Trophoblast cell (in vitro differentiated cells and primary cell): ENCODE data around the gene ACTL7B.
"Not testable (repeated sequence)": the region's sequence is repeated elsewhere in the genome, so short reads cannot be mapped to it uniquely, and the experiment has no call there.

ENCODE experiments used
- DNase-seq, 2 donors: peaks; one replicate each; pipeline ENCODE4 v3.0.0-alpha.2; 2016
- H2AFZ ChIP-seq: 2 replicates; pipeline ENCODE4 v1.6.1; 2013; ENCODE audit warnings: low read length, moderate library complexity, mild to moderate bottlenecking; ENCODE audit not compliant: insufficient read depth, poor library complexity
- H2AK5ac ChIP-seq: 2 replicates; pipeline ENCODE4 v1.6.1; 2013; ENCODE audit warnings: mild to moderate bottlenecking, low read length
- H2BK120ac ChIP-seq: 2 replicates; pipeline ENCODE4 v1.6.1; 2013; ENCODE audit warnings: low read length, mild to moderate bottlenecking, moderate library complexity; ENCODE audit not compliant: insufficient read depth, poor library complexity
- H2BK12ac ChIP-seq: 2 replicates; pipeline ENCODE4 v1.6.1; 2013; ENCODE audit warnings: mild to moderate bottlenecking, low read length, moderate library complexity
- H2BK5ac ChIP-seq: 2 replicates; pipeline ENCODE4 v1.6.1; 2013; ENCODE audit warnings: low read length, low read depth, moderate library complexity, mild to moderate bottlenecking; ENCODE audit not compliant: poor library complexity
- H3K14ac ChIP-seq: 2 replicates; pipeline ENCODE4 v1.6.1; 2013; ENCODE audit warnings: mild to moderate bottlenecking, low read length
- H3K18ac ChIP-seq: 2 replicates; pipeline ENCODE4 v1.6.1; 2013; ENCODE audit warnings: mild to moderate bottlenecking, low read length
- H3K23ac ChIP-seq: 2 replicates; pipeline ENCODE4 v1.6.1; 2013; ENCODE audit warnings: low read length
- H3K27ac ChIP-seq: 2 replicates; pipeline ENCODE4 v1.5.1; 2013; ENCODE audit warnings: low read depth, mild to moderate bottlenecking, inconsistent platforms, low read length, moderate library complexity
- H3K27me3 ChIP-seq: 2 replicates; pipeline ENCODE4 v1.6.1; 2013; ENCODE audit warnings: inconsistent platforms, mild to moderate bottlenecking, low read length, moderate library complexity; ENCODE audit not compliant: insufficient read depth
- H3K36me3 ChIP-seq, 2 experiments: 1 replicate in 1 of 2; 2 replicates in 1 of 2; pipeline ENCODE4 v1.6.1; 2013; ENCODE audit warnings: low read length in 2 of 2, mild to moderate bottlenecking in 2 of 2, moderate library complexity in 1 of 2; ENCODE audit not compliant: insufficient read depth in 2 of 2, control insufficient read depth in 1 of 2
- H3K4ac ChIP-seq: 2 replicates; pipeline ENCODE4 v1.6.1; 2013; ENCODE audit warnings: low read depth, mild to moderate bottlenecking, low read length, moderate library complexity
- H3K4me1 ChIP-seq, 2 experiments: 1 replicate in 1 of 2; 2 replicates in 1 of 2; pipeline ENCODE4 v1.6.1; 2013; ENCODE audit warnings: low read length in 2 of 2, mild to moderate bottlenecking in 2 of 2, moderate library complexity in 1 of 2; ENCODE audit not compliant: insufficient read depth in 2 of 2, control insufficient read depth in 1 of 2
- H3K4me2 ChIP-seq: 2 replicates; pipeline ENCODE4 v1.6.1; 2013; ENCODE audit warnings: inconsistent platforms, mild to moderate bottlenecking, low read length, moderate library complexity
- H3K4me3 ChIP-seq: 2 replicates; pipeline ENCODE4 v1.5.1; 2013; ENCODE audit warnings: mild to moderate bottlenecking, low read depth, low read length, inconsistent platforms
- H3K79me1 ChIP-seq: one replicate; pipeline ENCODE4 v1.6.1; 2013; ENCODE audit warnings: low read length
- H3K79me2 ChIP-seq: 2 replicates; pipeline ENCODE4 v1.6.1; 2013; ENCODE audit warnings: low read length, mild to moderate bottlenecking; ENCODE audit not compliant: control insufficient read depth, insufficient read depth, poor library complexity
- H3K9ac ChIP-seq: 2 replicates; pipeline ENCODE4 v1.6.1; 2013; ENCODE audit warnings: mild to moderate bottlenecking, low read length
- H3K9me3 ChIP-seq: 2 replicates; pipeline ENCODE4 v1.6.1; 2013; ENCODE audit warnings: low read depth, mild to moderate bottlenecking, control low read depth, inconsistent platforms, low read length; ENCODE audit not compliant: insufficient read depth
- H4K12ac ChIP-seq: 2 replicates; pipeline ENCODE4 v1.6.1; 2013; ENCODE audit warnings: low read depth, mild to moderate bottlenecking, low read length, moderate library complexity
- H4K8ac ChIP-seq: 2 replicates; pipeline ENCODE4 v1.6.1; 2013; ENCODE audit warnings: low read depth, mild to moderate bottlenecking, low read length, moderate library complexity
- H4K91ac ChIP-seq: one replicate; pipeline ENCODE4 v1.6.1; 2013; ENCODE audit warnings: low read depth, mild to moderate bottlenecking, low read length, moderate library complexity
- WGBS: extraction: QIAGEN DNeasy Blood & Tissue Kit; methylation state at CpG from one replicate; pipeline ENCODE4 v1.1.7; 2013; ENCODE audit warnings: missing lambda C conversion rate; ENCODE audit not compliant: insufficient read length, insufficient coverage; ENCODE audit errors: extremely low coverage; 5-methylcytosine and 5-hydroxymethylcytosine counted together

Gene ACTL7B

DNA sequence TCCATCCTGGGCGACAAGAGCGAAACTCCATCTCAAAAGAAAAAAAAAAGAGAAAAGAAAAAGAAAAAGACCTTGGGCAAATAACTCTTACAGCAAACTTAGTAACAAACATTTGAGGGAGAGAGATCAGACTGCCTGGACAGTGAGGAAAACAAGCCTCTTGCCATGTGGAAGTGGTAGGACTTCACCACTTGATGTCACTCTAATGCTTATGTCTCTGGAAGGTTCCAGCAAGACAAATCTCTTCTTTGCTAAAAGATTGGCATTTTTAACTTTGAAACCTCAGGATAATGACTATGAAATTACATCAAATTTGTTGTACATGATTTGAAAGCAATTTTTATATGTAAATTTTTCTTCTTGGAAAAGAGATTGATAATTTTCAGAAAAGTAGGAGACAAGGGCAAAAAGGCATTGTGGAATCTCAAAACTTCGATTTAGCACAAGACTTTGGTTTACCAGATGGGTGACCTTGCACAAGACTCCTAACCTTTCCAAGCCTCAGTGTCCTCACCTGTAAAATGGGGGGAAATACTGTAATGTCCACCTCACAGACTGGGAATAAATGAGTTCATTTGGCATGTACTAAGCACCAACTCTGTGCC lies 5.4 kb downstream of the ACTL7B start:
- Histone ChIP-seq H3K9me3 (no peaks in the 10 kb centered on the region), H2BK5ac (no peak overlapping the region), H3K79me1 (no peaks in the 10 kb centered on the region), H3K4me2 (no peak overlapping the region), H4K8ac (no peak overlapping the region), H4K91ac (no peak overlapping the region), H3K79me2 (no peaks in the 10 kb centered on the region), H2BK12ac (no peak overlapping the region), H3K4me1 (peaks cover 0 to 2% of the 10 kb centered on the region in 2 experiments), H3K4me3 (no peak overlapping the region), H3K4ac (no peak overlapping the region), H2BK120ac (no peak overlapping the region), H3K23ac (no peak overlapping the region), H3K9ac (no peak overlapping the region), H3K18ac (no peak overlapping the region), H3K27me3 (no peaks in the 10 kb centered on the region), H4K12ac (no peak overlapping the region), H2AFZ (no peak overlapping the region), H3K36me3 (no peaks in the 10 kb centered on the region), H3K27ac (no peak overlapping the region), H3K14ac (no peak overlapping the region), H2AK5ac (no peak overlapping the region)
- no peak for DNase-seq
- no CpG with 5 or more reads among the region's 3 CpGs for WGBS

DNA sequence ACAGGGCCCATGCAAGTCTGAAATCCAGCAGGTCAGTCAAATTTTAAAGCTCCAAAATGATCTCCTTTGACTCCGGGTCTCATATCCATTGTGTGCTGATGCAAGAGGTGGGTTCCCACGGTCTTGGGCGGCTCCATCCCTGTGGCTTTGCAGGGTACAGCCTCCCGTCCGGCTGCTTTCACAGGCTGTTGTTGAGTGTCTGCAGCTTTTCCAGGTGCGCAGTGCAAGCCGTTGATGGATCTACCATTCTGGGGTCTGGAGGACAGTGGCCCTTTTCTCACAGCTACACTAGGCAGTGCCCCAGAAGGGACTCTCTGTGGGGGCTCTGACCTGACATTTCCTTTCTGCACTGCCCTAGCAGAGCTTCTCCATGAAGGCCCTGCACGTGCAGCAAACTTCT lies 7.5 kb downstream of the ACTL7B start:
- not testable (repeated sequence) for DNase-seq, H3K9me3 ChIP-seq, H2BK120ac ChIP-seq, H3K18ac ChIP-seq, H3K4me1 ChIP-seq, H3K36me3 ChIP-seq, H3K4me2 ChIP-seq, H4K12ac ChIP-seq, H3K4me3 ChIP-seq, H4K8ac ChIP-seq, H3K27me3 ChIP-seq, H2AFZ ChIP-seq, H3K4ac ChIP-seq, H4K91ac ChIP-seq, H3K23ac ChIP-seq, H3K9ac ChIP-seq, H2BK12ac ChIP-seq, H3K14ac ChIP-seq, H2BK5ac ChIP-seq, H3K27ac ChIP-seq, H3K79me2 ChIP-seq, H2AK5ac ChIP-seq, H3K79me1 ChIP-seq
- WGBS = no CpG with 5 or more reads among the region's 8 CpGs

DNA sequence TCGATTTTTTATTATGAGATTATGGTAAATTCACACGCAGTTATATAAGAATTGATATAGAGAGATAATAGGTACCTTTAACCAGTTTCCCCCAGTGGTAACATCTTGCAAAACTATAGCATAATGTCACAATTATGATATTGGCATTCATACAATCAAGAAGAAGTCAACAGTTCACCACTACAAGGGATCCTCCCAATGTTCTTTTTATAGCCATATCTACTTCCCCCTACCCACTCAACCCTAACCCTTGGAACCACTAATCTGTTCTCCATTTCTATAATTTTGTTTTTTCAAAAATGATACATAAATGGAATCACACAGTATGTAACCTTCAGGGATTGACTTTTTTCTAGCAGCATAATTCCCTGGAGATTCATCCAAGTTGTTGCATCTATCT lies 9.8 kb downstream of the ACTL7B start:
- Histone ChIP-seq H4K8ac (no peak overlapping the region), H3K79me1 (no peaks in the 10 kb centered on the region), H3K4ac (no peak overlapping the region), H2BK5ac (no peak overlapping the region), H2AFZ (no peak overlapping the region), H4K12ac (no peak overlapping the region), H3K9ac (no peak overlapping the region), H3K4me1 (no peaks in the 10 kb centered on the region), H2BK120ac (no peak overlapping the region), H3K27ac (no peak overlapping the region), H3K18ac (no peak overlapping the region), H3K36me3 (no peaks in the 10 kb centered on the region), H3K4me3 (no peak overlapping the region), H4K91ac (no peak overlapping the region), H3K9me3 (no peaks in the 10 kb centered on the region), H3K79me2 (no peaks in the 10 kb centered on the region), H3K4me2 (no peak overlapping the region), H3K14ac (no peak overlapping the region), H2BK12ac (no peak overlapping the region), H3K27me3 (no peaks in the 10 kb centered on the region), H2AK5ac (no peak overlapping the region), H3K23ac (no peak overlapping the region)
- DNase-seq = no peak
- no CpG with 5 or more reads among the region's 2 CpGs for whole genome bisulfite sequencing

DNA sequence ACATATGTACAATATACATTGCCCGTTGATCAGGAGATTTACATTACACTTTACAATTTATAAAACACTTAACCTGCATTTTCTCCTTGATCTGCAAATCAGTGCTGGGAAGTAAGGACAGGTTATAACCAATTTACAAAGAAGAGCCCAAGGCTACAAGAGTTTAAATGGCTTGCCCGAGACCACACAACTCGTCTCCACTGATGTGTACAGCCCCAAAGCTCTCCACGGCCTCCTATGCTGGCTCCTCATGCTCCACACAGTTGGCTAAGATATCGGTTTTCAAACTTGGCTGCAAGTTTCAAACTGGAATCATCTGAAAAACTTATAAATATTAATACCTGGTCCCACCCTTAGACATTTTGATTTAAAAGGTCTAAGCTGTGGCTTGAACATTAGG lies 10.3 kb downstream of the ACTL7B start:
- H2AFZ ChIP-seq = no peak overlapping the region
- H3K9me3 ChIP-seq = no peaks in the 10 kb centered on the region
- no peak overlapping the region for H3K4me3 ChIP-seq
- no peaks in the 10 kb centered on the region for H3K27me3 ChIP-seq
- H3K27ac ChIP-seq = no peak overlapping the region
- H3K18ac ChIP-seq = no peak overlapping the region
- no peak overlapping the region for H4K8ac ChIP-seq
- H2BK120ac ChIP-seq = no peak overlapping the region
- no peak overlapping the region for H2BK12ac ChIP-seq
- no peak overlapping the region for H4K91ac ChIP-seq
- no peaks in the 10 kb centered on the region for H3K79me2 ChIP-seq
- H2AK5ac ChIP-seq = no peak overlapping the region
- H2BK5ac ChIP-seq = no peak overlapping the region
- no peaks in the 10 kb centered on the region for H3K79me1 ChIP-seq
- no peak overlapping the region for H3K4ac ChIP-seq
- no peak overlapping the region for H3K14ac ChIP-seq
- no peaks in the 10 kb centered on the region for H3K4me1 ChIP-seq
- no peak overlapping the region for H3K23ac ChIP-seq
- no peak overlapping the region for H4K12ac ChIP-seq
- H3K36me3 ChIP-seq = no peaks in the 10 kb centered on the region
- no peak overlapping the region for H3K4me2 ChIP-seq
- no peak overlapping the region for H3K9ac ChIP-seq
- DNase-seq = no peak
- WGBS = no CpG with 5 or more reads among the region's 5 CpGs
